Measurements from ENCODE around the gene PTS.

- TF ChIP-seq CTCF (conservative IDR thresholded peaks at IDR 0.05; ENCODE audit: low read length) (no peak), EZH2phosphoT487 (IDR thresholded peaks at IDR 0.05; ENCODE audit: borderline replicate concordance, low read depth, low read length) (no peak)
Observed at GRCh38 chr11:112227471-112227870, 1.2 kb downstream of the PTS start.

Data from OCI-LY7 (cell line).